Measurements from ENCODE around the gene C5orf63.

C5orf63 gene

GRCh38 chr5:127066721-127067120 is 6.6 kb downstream of the C5orf63 start:
- POLR2A ChIA-PET (ENCODE audit: low non-redundant PET) = no interaction called here
- CTCF ChIA-PET = no interaction called here
- no peak for TF ChIP-seq CTCF (conservative IDR thresholded peaks at IDR 0.05; ENCODE audit: low read depth)
- DNase-seq (ENCODE audit: low spot score) = no peak
- no peak overlapping the region for H3K27ac ChIP-seq

- no peak overlapping the region for H3K27ac ChIP-seq
- TF ChIP-seq CTCF (conservative IDR thresholded peaks at IDR 0.05; ENCODE audit: low read depth) = no peak
- CTCF ChIA-PET = no interaction called here
- POLR2A ChIA-PET (ENCODE audit: low non-redundant PET) = no interaction called here
- DNase-seq (ENCODE audit: low spot score) = no peak
These were observed 9.0 kb downstream of the C5orf63 start for GRCh38 chr5:127064253-127064840.

- ChIA-PET CTCF (interaction anchor here (0.7 kb wide), 1 partner anchor 405 kb away, joined by 3 read pairs; no protein-coding TSS in a partner anchor), POLR2A (ENCODE audit: low non-redundant PET) (no interaction called here)
- no peak for DNase-seq (ENCODE audit: low spot score)
These were observed 9.9 kb downstream of the C5orf63 start for GRCh38 chr5:127063257-127063913.

GRCh38 chr5:127061956-127062355 is 11.3 kb downstream of the C5orf63 start:
- no peak for TF ChIP-seq CTCF (conservative IDR thresholded peaks at IDR 0.05; ENCODE audit: low read depth)
- no peak for DNase-seq (ENCODE audit: low spot score)
- POLR2A ChIA-PET (ENCODE audit: low non-redundant PET) = no interaction called here
- CTCF ChIA-PET = no interaction called here
- no peak overlapping the region for H3K27ac ChIP-seq

More at GRCh38 chr5:127063257-127063913, 9.9 kb downstream of the C5orf63 start:
- H3K27ac ChIP-seq = no peak overlapping the region
- TF ChIP-seq CTCF (conservative IDR thresholded peaks at IDR 0.05; ENCODE audit: low read depth) = no peak

- CTCF ChIA-PET = interaction anchor here (0.6 kb wide), 1 partner anchor 9 kb away, joined by 4 read pairs; no protein-coding TSS in a partner anchor
- POLR2A ChIA-PET (ENCODE audit: low non-redundant PET) = no interaction called here
- H3K27ac ChIP-seq = no peak overlapping the region
- TF ChIP-seq CTCF (conservative IDR thresholded peaks at IDR 0.05; ENCODE audit: low read depth) = no peak
- no peak for DNase-seq (ENCODE audit: low spot score)
These were observed 11.8 kb downstream of the C5orf63 start for GRCh38 chr5:127061537-127061936.

GRCh38 chr5:127060470-127060985 is 12.8 kb downstream of the C5orf63 start:
- ChIA-PET CTCF (interaction anchor here (0.6 to 0.7 kb wide), 3 partner anchors 53 to 1991 kb away, joined by 3 to 4 read pairs (median 3); no protein-coding TSS in a partner anchor), POLR2A (ENCODE audit: low non-redundant PET) (no interaction called here)
- TF ChIP-seq CTCF (conservative IDR thresholded peaks at IDR 0.05; ENCODE audit: low read depth) = no peak
- H3K27ac ChIP-seq = no peak overlapping the region
- no peak for DNase-seq (ENCODE audit: low spot score)

Measured in RWPE1 (cell line).